ENCODE measurements around the gene PIK3R5.

PIK3R5 gene

DNA sequence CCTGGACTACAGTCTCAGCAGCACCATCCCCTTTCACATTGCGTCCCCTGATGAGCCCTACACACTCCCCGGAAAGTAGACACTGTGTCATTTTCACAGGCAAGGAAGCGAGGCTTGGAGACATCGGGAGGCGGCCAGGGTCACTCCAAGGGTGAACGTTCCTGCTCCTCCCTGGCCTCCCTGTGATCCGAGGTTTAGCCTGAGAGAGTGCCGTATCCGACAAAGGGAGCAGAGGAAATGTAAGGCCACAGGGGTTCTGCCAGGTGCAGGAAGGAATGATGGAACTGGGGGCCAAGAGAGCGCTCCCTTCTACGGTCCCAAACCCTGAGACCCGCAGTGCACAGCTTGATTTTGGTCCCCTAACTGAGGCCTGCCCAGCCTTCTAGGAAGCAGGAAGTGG is 90.1 kb downstream of the PIK3R5 start:
- no peak for TF ChIP-seq CTCF (IDR thresholded peaks at IDR 0.05; ENCODE audit: low read depth, low read length)
- no peak overlapping the region for H3K4me3 ChIP-seq (ENCODE audit: low read depth, low read length)

DNA sequence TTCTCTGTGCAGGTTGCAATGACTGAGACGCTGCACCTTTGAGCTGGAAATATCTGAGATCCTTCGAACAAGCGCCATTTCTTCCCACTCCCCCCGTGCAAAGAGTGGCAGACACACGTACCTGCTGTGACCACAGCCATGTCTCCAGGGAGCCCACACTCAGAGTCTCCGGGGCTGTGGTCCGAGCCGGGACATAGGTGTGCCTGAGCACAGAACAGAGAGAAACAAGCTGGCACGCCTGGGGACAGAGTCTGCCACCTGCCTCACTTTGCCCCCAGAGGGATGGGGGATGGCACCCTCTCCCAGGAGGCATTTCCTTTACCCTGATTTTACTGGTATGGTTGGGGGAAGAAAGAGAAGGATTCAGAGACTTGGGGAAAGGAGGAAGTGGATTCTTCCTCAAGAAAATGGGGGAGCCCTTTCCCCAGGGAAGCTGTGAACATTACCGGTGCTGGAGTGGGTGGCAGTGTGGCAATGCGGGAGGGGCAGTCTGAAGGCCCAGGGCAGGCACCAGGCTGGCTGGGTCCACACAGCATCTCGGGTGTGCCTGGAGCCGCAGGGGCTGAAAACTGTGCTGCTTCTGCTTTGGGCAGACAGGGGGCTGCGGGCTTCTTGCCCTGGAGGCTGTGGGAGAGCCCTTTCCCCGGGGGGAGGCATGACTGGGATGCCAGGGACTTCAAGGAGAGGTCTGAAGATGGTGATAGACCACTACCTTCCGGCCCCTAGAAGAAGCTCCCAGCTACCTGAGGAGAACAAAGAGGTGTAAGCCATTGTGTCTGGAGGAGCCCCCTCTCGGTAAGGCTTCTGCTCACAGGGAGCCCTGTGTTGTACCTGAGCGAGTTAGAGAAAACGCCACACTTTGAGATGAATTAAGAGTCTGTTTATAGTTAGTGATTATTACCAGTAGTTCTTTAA is 91.4 kb downstream of the PIK3R5 start:
- H3K4me3 ChIP-seq (ENCODE audit: low read depth, low read length), result no peak overlapping the region
- no peak for TF ChIP-seq CTCF (IDR thresholded peaks at IDR 0.05; ENCODE audit: low read depth, low read length)

DNA sequence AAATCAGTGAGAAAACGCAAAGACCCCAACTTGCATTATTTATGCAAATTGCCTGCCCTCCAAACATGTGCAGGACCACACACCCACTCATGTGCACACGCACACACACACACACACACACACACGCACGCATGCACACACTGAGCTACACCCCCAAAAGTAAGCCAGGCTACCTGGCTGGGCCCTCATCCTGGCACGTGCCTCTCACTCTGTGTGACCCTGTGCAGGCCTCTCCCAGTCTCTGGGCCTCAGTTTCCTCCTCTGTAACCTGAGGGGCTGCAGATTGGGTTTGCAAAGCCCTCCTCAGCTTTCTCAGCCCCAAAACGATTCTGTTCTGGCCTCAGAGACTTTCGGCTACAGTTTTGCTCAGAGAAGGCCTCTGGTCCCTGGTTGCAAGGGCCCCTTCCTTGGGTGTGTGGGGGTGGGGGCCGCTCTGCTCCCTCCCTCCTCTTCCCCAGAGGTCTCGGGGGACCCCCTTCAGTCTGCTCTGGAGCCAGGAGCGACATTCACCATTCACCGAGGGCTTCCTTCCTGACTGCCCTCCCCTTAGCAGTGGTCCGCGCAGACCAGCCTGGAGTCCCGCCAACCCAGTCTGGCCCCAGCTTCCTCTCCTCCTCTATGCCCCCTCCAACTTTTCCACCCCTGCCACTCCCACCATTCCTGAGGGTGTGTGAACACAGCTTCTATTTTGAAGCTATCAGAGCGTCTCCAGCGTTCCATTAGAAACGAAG is 92.6 kb downstream of the PIK3R5 start:
- no peak overlapping the region for H3K4me3 ChIP-seq (ENCODE audit: low read depth, low read length)
- TF ChIP-seq CTCF (IDR thresholded peaks at IDR 0.05; ENCODE audit: low read depth, low read length), result no peak

DNA sequence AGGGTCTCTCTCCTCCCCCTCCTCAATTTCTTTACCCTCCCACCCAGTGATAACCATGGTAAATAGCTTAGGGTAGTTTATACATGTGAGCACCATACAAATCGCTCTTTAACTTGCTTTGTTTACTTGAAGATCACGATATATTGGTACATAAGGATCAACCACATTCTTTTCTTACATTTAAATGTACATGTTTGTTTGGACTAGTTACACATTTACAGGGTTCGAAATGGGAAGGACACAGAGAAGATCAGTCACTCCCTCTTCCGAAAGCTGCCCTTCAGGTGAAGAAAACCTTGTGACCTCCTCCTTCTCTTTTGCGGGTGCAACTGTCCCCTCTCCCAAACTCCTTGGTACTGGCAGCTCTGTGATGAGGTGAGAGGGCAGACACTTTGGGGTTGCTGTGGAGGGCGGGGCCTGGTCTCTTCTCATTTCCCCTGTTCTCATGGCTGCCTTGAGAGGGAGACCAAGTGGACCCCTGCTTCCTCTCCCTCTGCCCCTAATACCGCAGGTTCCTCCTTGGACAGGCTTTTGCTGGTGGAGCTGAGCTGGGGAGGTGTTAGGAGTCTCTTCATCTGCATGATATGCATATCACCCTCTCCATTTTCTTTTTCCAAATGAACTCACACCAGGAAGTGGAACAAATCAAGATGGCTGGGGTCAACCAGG is 93.3 kb downstream of the PIK3R5 start:
- no peak for TF ChIP-seq CTCF (IDR thresholded peaks at IDR 0.05; ENCODE audit: low read depth, low read length)
- H3K4me3 ChIP-seq (ENCODE audit: low read depth, low read length), result no peak overlapping the region

DNA sequence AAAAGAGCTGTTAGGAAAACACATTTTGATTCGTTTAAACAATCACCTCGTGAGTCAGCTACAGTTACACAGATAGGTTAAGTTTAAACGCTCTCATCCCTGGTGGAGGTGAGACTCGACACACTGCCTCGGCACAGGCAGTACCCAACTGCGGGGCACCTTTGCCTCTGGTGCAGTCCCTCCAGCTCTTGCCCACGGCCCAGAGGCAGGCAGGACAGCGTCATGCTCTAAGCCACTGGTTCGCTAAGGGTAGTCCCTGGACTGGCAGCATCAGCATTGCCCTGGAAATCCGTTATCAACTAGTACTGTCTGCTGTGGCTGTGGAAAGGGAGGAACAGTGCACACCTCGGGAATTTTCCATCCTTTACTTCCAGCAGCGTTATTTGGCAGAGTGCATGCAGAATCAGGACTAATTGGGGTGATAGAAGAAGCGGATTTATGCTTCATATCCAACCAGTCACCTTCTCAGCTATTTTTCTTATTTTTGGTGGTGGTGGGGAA is 94.4 kb downstream of the PIK3R5 start:
- no peak for TF ChIP-seq CTCF (IDR thresholded peaks at IDR 0.05; ENCODE audit: low read depth, low read length)
- H3K4me3 ChIP-seq (ENCODE audit: low read depth, low read length), result no peak overlapping the region

- no peak overlapping the region for H3K4me3 ChIP-seq (ENCODE audit: low read depth, low read length)
- no peak for TF ChIP-seq CTCF (IDR thresholded peaks at IDR 0.05; ENCODE audit: low read depth, low read length)
These were observed 95.0 kb downstream of the PIK3R5 start for GRCh38 chr17:8870406-8871040.

Measured in WI38 (cell line).